CD4-positive, alpha-beta T cell treated with Interleukin-6 at 100 ng/mL for 8 hours (primary cell): ENCODE measurements around the gene C11orf21.
A peak's percentile ranks its signal among the peaks of the same experiment; 100 is the strongest.

ENCODE experiments used
- DNase-seq: peaks from one replicate; pipeline ENCODE4 v3.0.0-alpha.2; 2020; ENCODE audit warnings: mixed read lengths, low spot score

The C11orf21 gene

GRCh38 chr11:2271327-2272227 lies 30.1 kb downstream of the C11orf21 start:
- DNase-seq = no peak

- DNase-seq = peak; percentile 23
These were observed 30.7 kb downstream of the C11orf21 start for GRCh38 chr11:2271077-2271326.

GRCh38 chr11:2270322-2271076 lies 31.2 kb downstream of the C11orf21 start, which contains the start of gene ASCL2:
Gene ASCL2, minus strand, starts transcription at chr11:2270588. Its CDS starts 256 bp downstream, at chr11:2270332.
- DNase-seq = no peak

GRCh38 chr11:2269601-2270321 lies 32.0 kb downstream of the C11orf21 start:
- DNase-seq = peak; percentile 22

GRCh38 chr11:2268729-2269600 lies 32.8 kb downstream of the C11orf21 start:
- DNase-seq = peak; percentile 25

GRCh38 chr11:2267851-2268728 lies 33.6 kb downstream of the C11orf21 start:
- DNase-seq = no peak

GRCh38 chr11:2267306-2267850 lies 34.3 kb downstream of the C11orf21 start:
- DNase-seq = no peak

- no peak for DNase-seq
These were observed 35.0 kb downstream of the C11orf21 start for GRCh38 chr11:2266586-2267305.

- DNase-seq = no peak
These were observed 35.7 kb downstream of the C11orf21 start for GRCh38 chr11:2265854-2266585.

- DNase-seq = no peak
These were observed 36.3 kb downstream of the C11orf21 start for GRCh38 chr11:2265396-2265795.

- DNase-seq = no peak
These were observed 37.2 kb downstream of the C11orf21 start for GRCh38 chr11:2264366-2265053.

- DNase-seq = no peak
These were observed 37.9 kb downstream of the C11orf21 start for GRCh38 chr11:2263724-2264360.

GRCh38 chr11:2263071-2263565 lies 38.6 kb downstream of the C11orf21 start:
- DNase-seq = no peak

GRCh38 chr11:2262301-2263070 lies 39.2 kb downstream of the C11orf21 start:
- no peak for DNase-seq

GRCh38 chr11:2261436-2262230 lies 40.1 kb downstream of the C11orf21 start:
- DNase-seq = no peak
